MM.1S (cell line): ENCODE data around the gene ZNF892.

ENCODE experiments used
- DNase-seq: peaks from one replicate; pipeline ENCODE4 v3.0.0-alpha.2; 2015
- H2AFZ ChIP-seq: fragments of 300-600 bp; sonication (generic); 2 replicates; pipeline ENCODE4 v1.6.0; 2016; ENCODE audit warnings: antibody characterized with exemption, low read length
- H3F3A ChIP-seq: fragments of 300-600 bp; sonication (generic); 2 replicates; pipeline ENCODE4 v1.6.1; 2016; ENCODE audit warnings: mild to moderate bottlenecking, antibody characterized with exemption, low read length, moderate library complexity, mixed read lengths; ENCODE audit not compliant: insufficient read depth
- H3K27ac ChIP-seq: fragments of 300-600 bp; sonication (generic); 2 replicates; pipeline ENCODE4 v1.5.1; 2016; ENCODE audit warnings: mild to moderate bottlenecking, low read length
- H3K27me3 ChIP-seq: fragments of 300-600 bp; sonication (generic); replicated peaks from 2 replicates; pipeline ENCODE4 v1.6.0; 2016; ENCODE audit warnings: low read length; ENCODE audit not compliant: insufficient read depth
- H3K36me3 ChIP-seq: fragments of 300-600 bp; sonication (generic); replicated peaks from 2 replicates; pipeline ENCODE4 v1.6.1; 2016; ENCODE audit warnings: mild to moderate bottlenecking, low read length, mixed read lengths; ENCODE audit not compliant: insufficient read depth
- H3K4me1 ChIP-seq: fragments of 300-600 bp; sonication (generic); 2 replicates; pipeline ENCODE4 v1.6.1; 2016; ENCODE audit warnings: low read length, mixed read lengths
- H3K4me2 ChIP-seq: fragments of 300-600 bp; sonication (generic); 2 replicates; pipeline ENCODE4 v1.6.0; 2016; ENCODE audit warnings: low read depth, low read length
- H3K4me3 ChIP-seq: fragments of 300-600 bp; sonication (generic); 2 replicates; pipeline ENCODE4 v1.5.1; 2016; ENCODE audit warnings: low read length, mixed read lengths
- H3K79me2 ChIP-seq: fragments of 300-600 bp; sonication (generic); 2 replicates; pipeline ENCODE4 v1.6.1; 2016; ENCODE audit warnings: mixed run types, low read length, mixed read lengths
- H3K9ac ChIP-seq: fragments of 300-600 bp; sonication (generic); 2 replicates; pipeline ENCODE4 v1.6.1; 2016; ENCODE audit warnings: low read length, mixed read lengths
- H3K9me2 ChIP-seq: fragments of 300-600 bp; sonication (generic); replicated peaks from 2 replicates; pipeline ENCODE4 v1.6.1; 2016; ENCODE audit warnings: mild to moderate bottlenecking, low read length, mixed read lengths; ENCODE audit not compliant: insufficient read depth
- H3K9me3 ChIP-seq: fragments of 300-600 bp; sonication (generic); replicated peaks from 2 replicates; pipeline ENCODE4 v1.6.1; 2016; ENCODE audit warnings: mild to moderate bottlenecking, low read length, mixed read lengths; ENCODE audit not compliant: insufficient read depth
- H4K20me1 ChIP-seq: fragments of 300-600 bp; sonication (generic); 2 replicates; pipeline ENCODE4 v1.6.1; 2016; ENCODE audit warnings: mild to moderate bottlenecking, low read length, moderate library complexity, mixed read lengths; ENCODE audit not compliant: insufficient read depth
- CTCF ChIP-seq: fragments of 300-600 bp; sonication (generic); IDR thresholded peaks from 2 replicates; pipeline ENCODE4 v1.5.1; 2016; ENCODE audit warnings: antibody characterized with exemption, low read length, mixed read lengths
- EZH2 ChIP-seq: fragments of 300-600 bp; sonication (generic); optimal IDR thresholded peaks from 2 replicates; pipeline ENCODE3; 2017; ENCODE audit warnings: low read depth, mild to moderate bottlenecking, antibody characterized with exemption, low read length, mixed read lengths
- EZH2phosphoT487 ChIP-seq: fragments of 300-600 bp; sonication (generic); IDR thresholded peaks from 2 replicates; pipeline ENCODE4 v1.6.1; 2018; ENCODE audit warnings: antibody characterized with exemption, low read length

Gene ZNF892

GRCh38 chr2:95179451-95179850, 27.9 kb upstream of the ZNF892 start:
- Histone ChIP-seq H3K36me3 (no peaks in the 10 kb centered on the region), H3K79me2 (no peaks in the 10 kb centered on the region), H2AFZ (no peak overlapping the region), H3K9me2 (no peaks in the 10 kb centered on the region), H4K20me1 (no peaks in the 10 kb centered on the region), H3K9me3 (no peaks in the 10 kb centered on the region), H3K4me2 (no peak overlapping the region), H3K27me3 (no peaks in the 10 kb centered on the region), H3K9ac (no peak overlapping the region), H3K4me3 (no peak overlapping the region), H3K27ac (no peak overlapping the region), H3F3A (no peaks in the 10 kb centered on the region), H3K4me1 (no peaks in the 10 kb centered on the region)
- DNase-seq, result no peak
- no peak for TF ChIP-seq EZH2phosphoT487
- TF ChIP-seq CTCF, result no peak
- no peak for TF ChIP-seq EZH2

GRCh38 chr2:95181774-95182173, 25.5 kb upstream of the ZNF892 start:
- Histone ChIP-seq H4K20me1 (no peaks in the 10 kb centered on the region), H3K4me1 (no peaks in the 10 kb centered on the region), H3K27me3 (no peaks in the 10 kb centered on the region), H3K9me3 (no peaks in the 10 kb centered on the region), H2AFZ (no peak overlapping the region), H3F3A (no peaks in the 10 kb centered on the region), H3K4me2 (no peak overlapping the region), H3K9me2 (no peaks in the 10 kb centered on the region), H3K9ac (no peak overlapping the region), H3K4me3 (no peak overlapping the region), H3K27ac (no peak overlapping the region), H3K79me2 (no peaks in the 10 kb centered on the region), H3K36me3 (no peaks in the 10 kb centered on the region)
- no peak for DNase-seq
- TF ChIP-seq EZH2 (no peak), CTCF (no peak), EZH2phosphoT487 (no peak)

- Histone ChIP-seq H3K4me1 (no peaks in the 10 kb centered on the region), H2AFZ (no peak overlapping the region), H3K27me3 (no peaks in the 10 kb centered on the region), H3K4me3 (no peak overlapping the region), H3K27ac (no peak overlapping the region), H3K9me2 (no peaks in the 10 kb centered on the region), H4K20me1 (no peaks in the 10 kb centered on the region), H3K36me3 (no peaks in the 10 kb centered on the region), H3F3A (no peaks in the 10 kb centered on the region), H3K9me3 (no peaks in the 10 kb centered on the region), H3K9ac (no peak overlapping the region), H3K79me2 (no peaks in the 10 kb centered on the region), H3K4me2 (no peak overlapping the region)
- no peak for TF ChIP-seq EZH2phosphoT487
- no peak for TF ChIP-seq EZH2
- TF ChIP-seq CTCF, result no peak
- DNase-seq, result no peak
These were observed 22.1 kb upstream of the ZNF892 start for GRCh38 chr2:95185197-95185596.
